SJCRH30 (cell line): ENCODE measurements around the gene OSTM1. TPM values are rescaled to one million over a fixed set of nuclear protein-coding genes. Genes with fewer than 3 reads are reported as not detected.

ENCODE experiments used
- DNase-seq, 2 experiments: peaks; one replicate each; pipeline ENCODE4 v3.0.0-alpha.2; 2015 to 2020
- H3K27ac ChIP-seq: fragments of 250-450 bp; sonication (Bioruptor Pico); 2 replicates; pipeline ENCODE4 v1.5.1; 2020; ENCODE audit warnings: mild to moderate bottlenecking, moderate library complexity
- H3K27me3 ChIP-seq: fragments of 250-450 bp; sonication (Bioruptor Pico); 2 replicates; pipeline ENCODE4 v1.5.1; 2020; ENCODE audit warnings: mild to moderate bottlenecking, moderate library complexity
- H3K36me3 ChIP-seq: fragments of 250-450 bp; sonication (Bioruptor Pico); 2 replicates; pipeline ENCODE4 v1.5.1; 2020; ENCODE audit warnings: mild to moderate bottlenecking, moderate library complexity
- H3K4me1 ChIP-seq: fragments of 250-450 bp; sonication (Bioruptor Pico); 2 replicates; pipeline ENCODE4 v1.5.1; 2020; ENCODE audit warnings: mild to moderate bottlenecking, moderate library complexity
- H3K4me3 ChIP-seq: fragments of 250-450 bp; sonication (Bioruptor Pico); 2 replicates; pipeline ENCODE4 v1.5.1; 2020; ENCODE audit warnings: mild to moderate bottlenecking, moderate library complexity
- H3K9me3 ChIP-seq: fragments of 250-450 bp; sonication (Bioruptor Pico); replicated peaks from 2 replicates; pipeline ENCODE4 v1.5.1; 2020; ENCODE audit warnings: mild to moderate bottlenecking, moderate library complexity
- total RNA-seq: library from RNA; depleted of rRNA; stranded (reverse); fragments of >200 nt; shearing (Covaris generic); gene quantifications from 2 replicates; pipeline ENCODE4 v1.2.3, GENCODE V29; 2014

The OSTM1 gene
- total RNA-seq, 1 experiment from 2014 or later, result 39.3 TPM

- Histone ChIP-seq H3K9me3 (no peaks in the 10 kb centered on the region), H3K27me3 (no peaks in the 10 kb centered on the region), H3K4me1 (no peaks in the 10 kb centered on the region; the same call in 1 of the 2 replicates), H3K27ac (peak overlapping the region; percentile 37; the same call in 1 of the 2 replicates), H3K4me3 (peak overlapping the region; percentile 92), H3K36me3 (no peaks in the 10 kb centered on the region)
- DNase-seq, result no peak
These were observed 533 bp downstream of the OSTM1 start for GRCh38 chr6:108074057-108074358.

- H3K27ac ChIP-seq, result no peak overlapping the region
- H3K4me3 ChIP-seq, result no peak overlapping the region
- H3K4me1 ChIP-seq, result no peaks in the 10 kb centered on the region; the same call in 1 of the 2 replicates
- no peaks in the 10 kb centered on the region for H3K36me3 ChIP-seq
- DNase-seq, result no peak
- H3K9me3 ChIP-seq, result no peaks in the 10 kb centered on the region
- no peaks in the 10 kb centered on the region for H3K27me3 ChIP-seq
These were observed 2.7 kb downstream of the OSTM1 start for GRCh38 chr6:108071736-108072276.

- Histone ChIP-seq H3K36me3 (0 out of 2 replicates have a peak, but pooled peaks cover 1% of the 10 kb centered on the region), H3K27ac (no peak overlapping the region), H3K4me3 (no peak overlapping the region), H3K27me3 (no peaks in the 10 kb centered on the region), H3K9me3 (no peaks in the 10 kb centered on the region), H3K4me1 (no peaks in the 10 kb centered on the region; the same call in 1 of the 2 replicates)
- no peak for DNase-seq
These were observed 5.9 kb downstream of the OSTM1 start for GRCh38 chr6:108068618-108069017.

- Histone ChIP-seq H3K4me3 (no peak overlapping the region), H3K9me3 (no peaks in the 10 kb centered on the region), H3K27me3 (no peaks in the 10 kb centered on the region), H3K27ac (no peak overlapping the region), H3K36me3 (0 out of 2 replicates have a peak, but pooled peaks cover 5% of the 10 kb centered on the region), H3K4me1 (no peaks in the 10 kb centered on the region)
- DNase-seq, result no peak
These were observed 6.4 kb downstream of the OSTM1 start for GRCh38 chr6:108068182-108068581.

GRCh38 chr6:108052706-108053105, 21.8 kb downstream of the OSTM1 start:
- Histone ChIP-seq H3K4me1 (no peaks in the 10 kb centered on the region), H3K27ac (no peak overlapping the region), H3K27me3 (no peaks in the 10 kb centered on the region), H3K4me3 (no peak overlapping the region), H3K9me3 (no peaks in the 10 kb centered on the region), H3K36me3 (no peaks in the 10 kb centered on the region)
- no peak for DNase-seq

GRCh38 chr6:108051481-108051880, 23.1 kb downstream of the OSTM1 start:
- DNase-seq, result no peak
- Histone ChIP-seq H3K4me3 (no peak overlapping the region), H3K9me3 (no peaks in the 10 kb centered on the region), H3K27me3 (no peaks in the 10 kb centered on the region), H3K36me3 (no peaks in the 10 kb centered on the region; the same call in 1 of the 2 replicates), H3K27ac (no peak overlapping the region), H3K4me1 (no peaks in the 10 kb centered on the region)

- H3K36me3 ChIP-seq, result peaks cover 9% of the 10 kb centered on the region
- DNase-seq, result no peak
- H3K9me3 ChIP-seq, result no peaks in the 10 kb centered on the region
- H3K4me3 ChIP-seq, result no peak overlapping the region
- H3K27me3 ChIP-seq, result no peaks in the 10 kb centered on the region
- no peaks in the 10 kb centered on the region for H3K4me1 ChIP-seq
- no peak overlapping the region for H3K27ac ChIP-seq
These were observed 34.9 kb downstream of the OSTM1 start for GRCh38 chr6:108039681-108040080.

- H3K27ac ChIP-seq, result no peak overlapping the region
These were observed 37.7 kb downstream of the OSTM1 start for GRCh38 chr6:108036884-108037283.

GRCh38 chr6:108031968-108032367, 42.6 kb downstream of the OSTM1 start:
- H3K27me3 ChIP-seq, result no peaks in the 10 kb centered on the region
- no peaks in the 10 kb centered on the region for H3K36me3 ChIP-seq
- no peak for DNase-seq
- no peaks in the 10 kb centered on the region for H3K9me3 ChIP-seq
- no peak overlapping the region for H3K4me3 ChIP-seq
- H3K4me1 ChIP-seq, result peaks cover 9% of the 10 kb centered on the region
- H3K27ac ChIP-seq, result no peak overlapping the region

More at GRCh38 chr6:108036884-108037283, 37.7 kb downstream of the OSTM1 start:
- no peaks in the 10 kb centered on the region for H3K4me1 ChIP-seq
- no peaks in the 10 kb centered on the region for H3K9me3 ChIP-seq
- no peak for DNase-seq
- H3K27me3 ChIP-seq, result no peaks in the 10 kb centered on the region
- H3K4me3 ChIP-seq, result no peak overlapping the region
- peaks cover 5% of the 10 kb centered on the region; the same call in 1 of the 2 replicates for H3K36me3 ChIP-seq

GRCh38 chr6:108030211-108030610, 44.3 kb downstream of the OSTM1 start:
- no peak for DNase-seq
- Histone ChIP-seq H3K27me3 (no peaks in the 10 kb centered on the region), H3K9me3 (no peaks in the 10 kb centered on the region), H3K4me1 (peaks cover 12% of the 10 kb centered on the region), H3K4me3 (no peak overlapping the region), H3K27ac (no peak overlapping the region), H3K36me3 (no peaks in the 10 kb centered on the region)

GRCh38 chr6:108029226-108029921, 45.2 kb downstream of the OSTM1 start:
- no peak overlapping the region for H3K4me3 ChIP-seq
- no peaks in the 10 kb centered on the region for H3K9me3 ChIP-seq
- H3K27ac ChIP-seq, result no peak overlapping the region
- peaks cover 12% of the 10 kb centered on the region for H3K4me1 ChIP-seq
- DNase-seq, result no peak
- no peaks in the 10 kb centered on the region for H3K27me3 ChIP-seq
- H3K36me3 ChIP-seq, result no peaks in the 10 kb centered on the region

GRCh38 chr6:108027594-108027993, 46.9 kb downstream of the OSTM1 start:
- DNase-seq, result peak; percentile 55 to 65
- H3K27ac ChIP-seq, result peak overlapping the region; percentile 26
- H3K9me3 ChIP-seq, result no peaks in the 10 kb centered on the region

GRCh38 chr6:108027056-108027455, 47.5 kb downstream of the OSTM1 start:
- Histone ChIP-seq H3K36me3 (no peaks in the 10 kb centered on the region), H3K4me3 (no peak overlapping the region), H3K27me3 (no peaks in the 10 kb centered on the region), H3K9me3 (no peaks in the 10 kb centered on the region), H3K4me1 (peaks cover 12% of the 10 kb centered on the region), H3K27ac (peak overlapping the region; percentile 26)
- peak in 1 of 2 experiments; percentile 9 for DNase-seq

More at GRCh38 chr6:108027594-108027993, 46.9 kb downstream of the OSTM1 start:
- H3K4me1 ChIP-seq, result peaks cover 12% of the 10 kb centered on the region
- no peaks in the 10 kb centered on the region for H3K27me3 ChIP-seq
- no peaks in the 10 kb centered on the region for H3K36me3 ChIP-seq
- no peak overlapping the region for H3K4me3 ChIP-seq

- DNase-seq, result no peak
- Histone ChIP-seq H3K9me3 (no peaks in the 10 kb centered on the region), H3K27ac (no peak overlapping the region), H3K27me3 (no peaks in the 10 kb centered on the region), H3K4me1 (peaks cover 12% of the 10 kb centered on the region), H3K4me3 (no peak overlapping the region), H3K36me3 (no peaks in the 10 kb centered on the region)
These were observed 50.0 kb downstream of the OSTM1 start for GRCh38 chr6:108024427-108025073.

GRCh38 chr6:108020472-108021116, 53.9 kb downstream of the OSTM1 start:
- H3K36me3 ChIP-seq, result no peaks in the 10 kb centered on the region
- no peak overlapping the region for H3K27ac ChIP-seq
- peaks cover 9% of the 10 kb centered on the region; the same call in 1 of the 2 replicates for H3K9me3 ChIP-seq
- no peaks in the 10 kb centered on the region for H3K27me3 ChIP-seq
- no peaks in the 10 kb centered on the region for H3K4me1 ChIP-seq
- H3K4me3 ChIP-seq, result no peak overlapping the region
- DNase-seq, result no peak
